GM12878 (cell line): Measurements from ENCODE around the gene PRRC2A.

Source experiments
- EZH2 ChIP-seq: IDR thresholded peaks from 2 replicates; pipeline ENCODE4 v1.6.1; 2012; ENCODE audit warnings: low read depth, mild to moderate bottlenecking, control low read depth, inconsistent platforms, low read length, borderline replicate concordance; ENCODE audit not compliant: control insufficient read depth
- RAD21 ChIP-seq: IDR thresholded peaks from 2 replicates; pipeline ENCODE4 v1.6.1; 2011; ENCODE audit warnings: mild to moderate bottlenecking, low read depth, low read length, moderate library complexity; ENCODE audit not compliant: insufficient read depth
- YY1 ChIP-seq: IDR thresholded peaks from 2 replicates; pipeline ENCODE4 v1.6.1; 2011; ENCODE audit warnings: low read depth, mild to moderate bottlenecking, low read length
- ZBED1 ChIP-seq: IDR thresholded peaks from 2 replicates; pipeline ENCODE4 v1.6.1; 2016; ENCODE audit warnings: borderline replicate concordance
- TF ChIP-seq, protein P1 (sequence below), 3 experiments: IDR thresholded peaks in 2 of 3; conservative IDR thresholded peaks in 1 of 3; 2 replicates each; pipeline ENCODE4 v1.5.1; 2011; ENCODE audit warnings: low read depth in 3 of 3, low read length in 3 of 3, mild to moderate bottlenecking in 3 of 3, control low read depth in 2 of 3, moderate library complexity in 2 of 3, inconsistent platforms in 1 of 3, mixed read lengths in 1 of 3; ENCODE audit not compliant: control insufficient read depth in 2 of 3, insufficient read depth in 1 of 3; ENCODE audit errors: extremely low read depth in 1 of 3

DNA sequence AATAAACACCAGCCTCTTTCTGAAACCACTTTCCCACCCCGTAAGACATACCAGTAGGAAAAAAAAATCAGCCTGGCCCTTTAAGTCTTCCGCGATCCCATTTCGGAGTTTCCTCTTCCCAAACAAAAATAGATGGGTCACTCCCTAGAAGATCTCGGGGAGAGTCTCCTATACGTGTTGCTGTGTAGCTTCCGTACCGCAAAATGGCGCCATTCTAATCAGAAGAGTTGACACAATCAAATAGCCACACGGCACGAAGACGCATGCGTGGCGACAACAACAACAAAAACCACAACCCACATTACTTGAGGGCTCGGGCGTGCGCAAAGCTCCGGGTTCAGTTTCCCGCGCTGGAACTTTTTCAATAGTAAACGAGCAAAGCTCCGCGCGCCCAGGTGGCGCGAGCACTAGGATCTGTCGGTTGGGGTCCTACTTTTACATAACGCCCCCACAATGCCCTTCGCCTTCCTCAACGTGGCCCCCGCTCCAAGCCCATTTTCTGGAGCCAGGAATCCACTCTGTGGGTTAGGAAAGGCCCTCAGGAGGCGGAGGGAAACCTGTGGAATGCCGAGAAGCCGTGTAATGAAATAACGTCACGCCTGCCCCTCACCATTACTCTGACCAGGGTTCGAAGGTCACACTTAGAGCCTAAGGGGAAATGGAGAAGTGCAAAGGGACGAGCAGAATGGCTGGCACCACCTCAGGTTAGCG, 44.4 kb downstream of the PRRC2A start, which contains the start of gene GPANK1:
- TF ChIP-seq EZH2 (no peak), ZBED1 (no peak), YY1 (peak; percentile 98), RAD21 (no peak)
- TF ChIP-seq, protein P1, sequence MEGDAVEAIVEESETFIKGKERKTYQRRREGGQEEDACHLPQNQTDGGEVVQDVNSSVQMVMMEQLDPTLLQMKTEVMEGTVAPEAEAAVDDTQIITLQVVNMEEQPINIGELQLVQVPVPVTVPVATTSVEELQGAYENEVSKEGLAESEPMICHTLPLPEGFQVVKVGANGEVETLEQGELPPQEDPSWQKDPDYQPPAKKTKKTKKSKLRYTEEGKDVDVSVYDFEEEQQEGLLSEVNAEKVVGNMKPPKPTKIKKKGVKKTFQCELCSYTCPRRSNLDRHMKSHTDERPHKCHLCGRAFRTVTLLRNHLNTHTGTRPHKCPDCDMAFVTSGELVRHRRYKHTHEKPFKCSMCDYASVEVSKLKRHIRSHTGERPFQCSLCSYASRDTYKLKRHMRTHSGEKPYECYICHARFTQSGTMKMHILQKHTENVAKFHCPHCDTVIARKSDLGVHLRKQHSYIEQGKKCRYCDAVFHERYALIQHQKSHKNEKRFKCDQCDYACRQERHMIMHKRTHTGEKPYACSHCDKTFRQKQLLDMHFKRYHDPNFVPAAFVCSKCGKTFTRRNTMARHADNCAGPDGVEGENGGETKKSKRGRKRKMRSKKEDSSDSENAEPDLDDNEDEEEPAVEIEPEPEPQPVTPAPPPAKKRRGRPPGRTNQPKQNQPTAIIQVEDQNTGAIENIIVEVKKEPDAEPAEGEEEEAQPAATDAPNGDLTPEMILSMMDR (IDR thresholded peaks at IDR 0.05 in 2 of 3, conservative IDR thresholded peaks at IDR 0.05 in 1 of 3; ENCODE audit: control insufficient read depth in 2 of 3, extremely low read depth in 1 of 3, insufficient read depth in 1 of 3, low read depth in 3 of 3, low read length in 3 of 3) = no peak
